Measurements from ENCODE around the gene SCYL1.

SCYL1 gene

DNA sequence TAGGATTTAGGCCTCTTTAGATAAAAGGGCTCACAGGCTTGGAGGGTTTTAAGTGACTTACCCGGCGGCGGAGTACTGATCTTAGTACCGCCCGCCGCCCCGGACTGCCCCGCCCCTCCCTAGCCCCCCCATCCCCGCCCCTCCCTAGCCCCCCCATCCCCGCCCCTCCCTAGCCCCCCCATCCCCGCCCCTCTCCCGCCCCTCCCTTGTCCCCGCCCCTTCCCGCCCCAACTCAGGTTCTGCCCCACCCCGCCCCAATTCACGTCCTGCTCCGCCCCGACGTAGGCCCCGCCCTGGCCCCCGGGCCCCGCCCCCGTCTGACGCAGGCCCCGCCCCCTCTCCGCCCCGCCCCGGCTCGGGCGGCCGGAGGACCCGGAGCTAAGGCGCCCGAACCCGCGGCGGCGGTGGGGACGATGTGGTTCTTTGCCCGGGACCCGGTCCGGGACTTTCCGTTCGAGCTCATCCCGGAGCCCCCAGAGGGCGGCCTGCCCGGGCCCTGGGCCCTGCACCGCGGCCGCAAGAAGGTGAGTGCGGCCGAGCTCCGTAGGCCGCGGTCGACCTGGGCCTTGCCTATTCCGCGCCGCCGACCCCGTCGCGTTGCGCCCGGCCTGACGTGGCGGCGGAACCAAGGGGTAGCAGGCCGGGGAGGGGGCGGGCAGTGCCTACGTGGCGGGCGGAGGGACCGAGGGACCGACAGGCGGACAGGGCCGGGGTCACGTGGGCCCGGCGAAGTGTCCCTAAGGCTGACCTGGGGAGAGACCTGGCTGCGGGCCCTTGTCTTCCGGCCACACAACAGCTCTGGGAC, at the start of gene SCYL1:
TSS of gene SCYL1 (plus strand) at position 343 of the 805 bp plus-strand sequence. CDS start at position 414, 71 bp downstream.
- peak; percentile 70 for DNase-seq (ENCODE audit: low read depth)

- DNase-seq (ENCODE audit: low read depth), result no peak
These were observed 48.2 kb upstream of the SCYL1 start for GRCh38 chr11:65476632-65477148.

DNA sequence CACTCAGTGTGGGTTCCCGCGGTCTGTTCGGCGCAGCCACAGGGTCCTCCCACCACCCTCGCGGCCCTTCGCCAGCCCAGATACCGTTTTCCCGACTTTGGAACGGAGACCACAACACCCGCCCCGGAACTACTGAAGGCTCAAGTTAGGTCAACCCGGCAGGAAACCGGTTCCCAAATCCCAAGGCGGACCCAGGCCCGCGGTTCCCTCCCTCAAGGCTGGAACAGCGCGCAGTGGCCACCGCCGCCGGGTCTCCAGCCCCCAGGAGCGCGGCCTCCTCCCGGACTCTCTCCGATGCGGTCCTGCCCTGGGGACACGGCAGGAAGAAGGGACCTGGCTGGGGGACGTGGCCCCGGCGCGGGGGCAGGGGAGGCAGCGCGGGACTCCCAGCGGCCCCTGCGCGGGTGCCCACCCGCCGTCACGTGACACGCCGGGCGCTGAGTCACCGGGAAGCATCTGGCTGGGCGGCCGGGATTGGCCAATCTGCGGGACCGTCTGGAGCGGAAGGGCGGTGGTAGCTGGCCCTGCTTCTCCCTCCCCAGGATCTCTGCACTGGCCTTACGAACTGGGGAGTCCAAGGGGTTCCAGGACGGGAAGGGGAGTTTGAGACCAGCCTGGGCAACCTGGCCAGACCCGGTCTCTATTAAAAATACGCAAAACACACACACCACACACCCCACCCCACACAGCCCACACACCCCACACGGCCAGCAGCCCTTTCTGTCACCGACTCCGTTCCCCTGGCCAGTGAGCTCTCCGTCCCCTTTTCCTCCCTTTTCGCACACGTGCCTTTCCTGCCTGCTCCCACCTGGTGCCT, 47.5 kb upstream of the SCYL1 start:
- DNase-seq (ENCODE audit: low read depth), result peak; percentile 75

GRCh38 chr11:65478388-65479183, 46.3 kb upstream of the SCYL1 start:
- DNase-seq (ENCODE audit: low read depth), result no peak

- no peak for DNase-seq (ENCODE audit: low read depth)
These were observed 45.4 kb upstream of the SCYL1 start for GRCh38 chr11:65479184-65480145.

DNA sequence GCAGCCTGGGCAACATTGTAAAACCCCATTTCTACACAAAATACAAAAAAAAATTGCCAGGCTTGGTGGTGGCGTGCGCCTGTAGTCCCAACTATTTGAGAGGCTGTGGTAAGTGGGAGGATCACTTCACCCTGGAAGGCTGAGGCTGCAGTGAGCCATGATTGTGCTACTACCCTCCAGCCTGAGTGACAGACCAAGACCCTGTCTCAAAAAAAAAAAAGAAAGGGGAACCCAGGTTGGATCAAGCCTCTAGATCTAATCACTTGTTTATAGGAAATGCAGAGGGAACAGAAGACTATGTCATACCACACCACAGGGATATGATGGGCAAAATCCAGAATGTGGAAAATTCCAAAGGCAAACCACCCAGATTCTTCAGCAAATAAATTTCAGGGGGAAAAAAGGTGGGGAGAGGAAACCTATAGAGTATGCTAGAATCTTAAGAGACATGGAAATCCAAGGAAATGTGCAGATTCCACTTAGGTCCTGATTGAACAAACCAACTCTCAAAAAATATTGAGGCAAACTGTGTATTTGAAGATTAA, 42.5 kb upstream of the SCYL1 start:
- DNase-seq (ENCODE audit: low read depth), result no peak

- no peak for DNase-seq (ENCODE audit: low read depth)
These were observed 39.0 kb upstream of the SCYL1 start for GRCh38 chr11:65485920-65486219.

DNA sequence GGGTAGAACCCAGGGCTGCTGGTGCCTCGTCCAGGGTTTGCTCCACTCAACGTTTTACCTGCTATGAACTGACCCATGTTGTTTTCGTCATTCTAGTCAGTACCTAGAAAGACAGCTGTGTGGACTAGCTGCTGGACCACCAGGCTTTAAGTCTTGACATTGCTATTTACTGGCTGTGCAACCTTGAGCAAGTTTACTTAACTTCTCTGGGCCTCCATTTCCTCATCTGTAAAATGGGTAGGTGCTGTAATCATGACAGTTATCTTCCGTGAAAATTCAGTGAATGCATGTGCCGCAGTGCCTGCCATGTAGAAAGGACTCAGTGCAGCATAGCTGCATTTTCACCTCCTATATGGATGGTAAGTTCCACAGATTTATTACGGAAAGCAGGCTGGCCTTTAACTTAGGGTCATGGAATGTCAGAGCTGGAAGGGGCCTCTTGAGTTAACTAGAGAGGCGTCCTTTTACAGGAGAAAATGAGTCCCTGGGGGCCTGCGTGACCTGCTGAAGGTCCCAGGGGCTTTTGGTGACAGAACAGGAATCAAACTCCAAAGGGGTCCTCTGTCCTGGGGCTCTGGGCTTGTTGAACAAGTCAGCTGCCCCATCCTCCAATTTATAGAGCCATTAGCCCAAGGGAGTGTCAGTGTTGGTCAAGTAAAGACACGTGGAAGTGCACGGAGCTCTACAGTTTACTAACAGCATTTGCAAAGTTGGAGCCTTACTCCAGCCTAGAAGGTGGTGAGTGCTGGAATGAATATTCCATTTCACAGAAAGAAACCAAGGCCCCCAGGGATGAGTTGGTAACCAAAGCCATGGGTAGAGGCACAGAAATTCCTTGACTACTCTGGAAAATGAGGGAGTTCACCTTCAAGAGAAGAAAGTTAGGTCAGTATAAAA, 38.1 kb upstream of the SCYL1 start:
- no peak for DNase-seq (ENCODE audit: low read depth)

- DNase-seq (ENCODE audit: low read depth), result no peak
These were observed 37.2 kb upstream of the SCYL1 start for GRCh38 chr11:65487467-65488272.

DNA sequence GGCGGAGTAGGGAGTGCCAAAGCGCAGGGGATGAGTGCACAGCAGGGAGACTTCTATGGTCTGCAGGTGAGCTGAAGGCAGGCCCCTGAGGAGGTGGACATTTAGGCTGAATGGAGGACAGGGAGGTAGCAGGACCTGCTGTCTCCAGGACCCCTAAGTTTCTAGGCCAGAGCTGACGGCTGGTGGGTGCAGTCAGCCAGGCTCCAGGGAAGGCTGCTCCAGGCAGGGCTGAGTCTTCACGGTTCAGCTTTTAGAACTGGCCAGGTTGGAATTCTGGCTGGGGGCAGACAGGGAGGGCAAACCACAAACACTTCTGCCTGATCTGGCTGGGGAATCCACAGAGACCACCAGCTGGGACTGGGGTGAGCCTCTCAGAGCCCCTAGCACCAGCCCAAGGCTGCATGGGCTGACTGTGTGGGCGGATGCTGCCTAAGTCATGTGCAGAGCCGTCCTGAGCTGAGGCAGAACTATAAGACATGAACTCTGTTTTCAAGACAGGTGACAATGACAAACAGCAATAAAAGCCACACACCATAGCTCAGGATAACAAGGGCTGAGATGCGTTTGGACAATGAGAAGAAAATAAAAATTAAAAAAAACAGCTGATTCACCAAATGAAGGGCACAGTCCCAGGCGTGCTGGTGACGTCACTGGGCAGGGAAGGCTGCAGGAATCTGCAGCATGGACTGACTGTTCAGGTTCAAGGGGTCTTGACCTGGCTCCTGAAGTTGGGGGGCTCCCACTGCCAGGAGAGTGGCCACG, 36.4 kb upstream of the SCYL1 start:
- no peak for DNase-seq (ENCODE audit: low read depth)

DNA sequence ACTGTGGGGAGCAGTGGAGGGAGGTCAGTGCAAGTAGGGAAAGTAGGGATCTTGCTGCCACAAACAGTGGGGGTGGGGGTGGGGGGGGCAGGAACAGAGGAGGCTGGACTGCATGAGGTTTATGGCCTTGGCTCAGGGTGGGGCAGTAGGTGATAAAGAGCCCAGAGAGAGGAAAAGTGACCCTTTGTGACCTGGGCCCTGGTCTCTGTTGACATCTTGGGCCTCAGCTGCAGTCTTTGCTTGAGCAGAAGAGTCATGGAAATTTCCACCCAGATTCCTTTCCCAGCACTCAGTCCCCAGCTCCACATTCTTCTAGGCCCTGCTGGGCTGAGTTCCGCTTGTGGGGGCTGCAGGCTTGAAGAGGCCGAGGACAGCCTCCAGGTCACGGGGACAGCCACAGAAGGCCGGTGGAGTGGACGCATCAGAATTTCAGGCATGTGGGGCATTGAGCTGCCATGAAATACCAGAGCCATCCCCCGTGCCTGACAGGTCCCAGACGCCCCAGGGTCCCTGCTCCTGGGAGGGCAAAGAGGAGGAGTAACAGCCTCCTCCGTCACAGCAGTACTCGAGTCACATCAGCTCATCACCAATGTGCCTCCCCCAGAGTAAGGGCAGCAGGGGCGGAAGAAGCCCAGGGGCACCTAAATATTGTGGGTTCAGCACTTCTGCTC, 35.7 kb upstream of the SCYL1 start:
- DNase-seq (ENCODE audit: low read depth), result no peak

- DNase-seq (ENCODE audit: low read depth), result no peak
These were observed 35.1 kb upstream of the SCYL1 start for GRCh38 chr11:65489706-65490320.

DNA sequence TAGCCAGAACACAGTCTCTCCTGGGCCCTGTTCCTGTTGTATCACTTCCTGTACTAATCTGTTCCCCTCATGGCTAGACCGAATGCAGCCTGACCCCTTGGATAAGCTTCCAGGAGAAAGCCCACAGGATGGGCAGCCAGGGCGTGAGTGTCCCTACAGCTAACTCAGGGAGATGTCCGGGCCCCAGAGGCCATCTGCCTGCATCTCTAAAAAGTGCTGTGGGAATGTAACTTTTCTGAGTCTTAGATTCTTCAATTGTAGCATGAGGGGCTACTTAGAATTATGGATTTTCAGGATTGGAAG, 33.8 kb upstream of the SCYL1 start:
- no peak for DNase-seq (ENCODE audit: low read depth)

- no peak for DNase-seq (ENCODE audit: low read depth)
These were observed 33.1 kb upstream of the SCYL1 start for GRCh38 chr11:65491614-65492386.

- no peak for DNase-seq (ENCODE audit: low read depth)
These were observed 32.6 kb upstream of the SCYL1 start for GRCh38 chr11:65492387-65492636.

- DNase-seq (ENCODE audit: low read depth), result no peak
These were observed 32.1 kb upstream of the SCYL1 start for GRCh38 chr11:65492637-65493366.

All from stimulated activated CD8-positive, alpha-beta memory T cell treated with anti-CD3 and anti-CD28 coated beads, Interleukin-15, amount 100 ng/mL, for 1 hour (primary cell).